ENCODE data around the gene APCDD1L. TPM values are rescaled to one million over a fixed set of nuclear protein-coding genes. Genes with fewer than 3 reads are reported as not detected.
A peak's percentile ranks its signal among the peaks of the same experiment; 100 is the strongest.
"Not testable (repeated sequence)": the region's sequence is repeated elsewhere in the genome, so short reads cannot be mapped to it uniquely, and the experiment has no call there.

APCDD1L gene
- polyA plus RNA-seq, 1 donor from 2014 or later: 0.06 TPM

GRCh38 chr20:58428364-58428763 is 86.8 kb downstream of the APCDD1L start:
- H3K36me3 Mint-ChIP-seq: no peaks in the 10 kb centered on the region
- no peak overlapping the region for H3K4me3 Mint-ChIP-seq
- no peak overlapping the region for H3K27ac Mint-ChIP-seq
- H3K4me1 Mint-ChIP-seq: peaks cover 0 to 14% (median 4%) of the 10 kb centered on the region in 3 donors
- no peaks in the 10 kb centered on the region for H3K27me3 Mint-ChIP-seq
- H3K9me3 Mint-ChIP-seq: no peaks in the 10 kb centered on the region

GRCh38 chr20:58427571-58427970 is 87.6 kb downstream of the APCDD1L start:
- not testable (repeated sequence) for H3K9me3 Mint-ChIP-seq, H3K4me3 Mint-ChIP-seq, H3K36me3 Mint-ChIP-seq, H3K4me1 Mint-ChIP-seq, H3K27me3 Mint-ChIP-seq, H3K27ac Mint-ChIP-seq

- H3K27me3 Mint-ChIP-seq: no peaks in the 10 kb centered on the region
- no peak overlapping the region for H3K4me3 Mint-ChIP-seq
- no peak overlapping the region for H3K27ac Mint-ChIP-seq
- H3K36me3 Mint-ChIP-seq: peaks cover 11% of the 10 kb centered on the region
- peaks cover 1 to 3% (median 2%) of the 10 kb centered on the region in 3 donors for H3K4me1 Mint-ChIP-seq
- no peaks in the 10 kb centered on the region for H3K9me3 Mint-ChIP-seq
Observed at GRCh38 chr20:58424218-58424969, 90.8 kb downstream of the APCDD1L start.

GRCh38 chr20:58421497-58421850 is 93.7 kb downstream of the APCDD1L start:
- H3K4me1 Mint-ChIP-seq: peaks cover 10 to 16% (median 10%) of the 10 kb centered on the region in 3 donors
- H3K9me3 Mint-ChIP-seq: no peaks in the 10 kb centered on the region
- H3K4me3 Mint-ChIP-seq: no peak overlapping the region
- peaks cover 11% of the 10 kb centered on the region for H3K36me3 Mint-ChIP-seq
- no peak overlapping the region for H3K27ac Mint-ChIP-seq
- no peaks in the 10 kb centered on the region for H3K27me3 Mint-ChIP-seq

- Mint-ChIP-seq H3K27ac (no peak overlapping the region), H3K9me3 (no peaks in the 10 kb centered on the region), H3K4me1 (peaks cover 14 to 22% (median 14%) of the 10 kb centered on the region in 3 donors), H3K27me3 (no peaks in the 10 kb centered on the region), H3K36me3 (peaks cover 11% of the 10 kb centered on the region), H3K4me3 (no peak overlapping the region)
Observed at GRCh38 chr20:58420798-58421496, 94.3 kb downstream of the APCDD1L start.

- no peaks in the 10 kb centered on the region for H3K9me3 Mint-ChIP-seq
- no peaks in the 10 kb centered on the region for H3K27me3 Mint-ChIP-seq
- H3K27ac Mint-ChIP-seq: no peak overlapping the region
- H3K4me1 Mint-ChIP-seq: peaks cover 17 to 28% (median 19%) of the 10 kb centered on the region in 3 donors
- H3K36me3 Mint-ChIP-seq: peaks cover 13% of the 10 kb centered on the region
- H3K4me3 Mint-ChIP-seq: peak overlapping the region in 1 of 4 donors; percentile 63
Observed at GRCh38 chr20:58418949-58419748, 96.0 kb downstream of the APCDD1L start.

DNA sequence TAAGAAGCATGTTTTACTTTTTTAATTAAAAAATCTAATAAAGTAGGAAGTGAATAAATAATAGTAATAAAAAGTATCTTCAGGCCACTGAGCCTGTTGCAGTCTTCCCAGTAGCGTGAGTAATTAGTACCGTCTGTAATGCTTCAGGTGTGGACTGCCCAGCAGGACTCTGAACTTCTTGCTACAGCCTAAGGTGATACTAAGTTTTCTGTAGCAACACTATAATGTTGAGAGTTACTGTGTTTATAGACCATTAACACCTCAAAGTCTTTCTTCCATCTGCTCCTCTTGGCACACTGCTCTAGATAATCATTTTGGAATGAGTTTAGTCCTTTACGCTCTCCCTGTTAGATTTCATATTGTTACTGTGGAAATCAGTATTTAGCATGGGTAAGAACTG is 97.8 kb downstream of the APCDD1L start:
- no peaks in the 10 kb centered on the region for H3K27me3 Mint-ChIP-seq
- no peak overlapping the region for H3K4me3 Mint-ChIP-seq
- peaks cover 19 to 28% (median 19%) of the 10 kb centered on the region in 3 donors for H3K4me1 Mint-ChIP-seq
- H3K9me3 Mint-ChIP-seq: no peaks in the 10 kb centered on the region
- peaks cover 13% of the 10 kb centered on the region for H3K36me3 Mint-ChIP-seq
- H3K27ac Mint-ChIP-seq: no peak overlapping the region

GRCh38 chr20:58416835-58417234 is 98.4 kb downstream of the APCDD1L start:
- peak overlapping the region in 2 of 4 donors; percentile 14 to 54 for H3K4me3 Mint-ChIP-seq
- no peaks in the 10 kb centered on the region for H3K27me3 Mint-ChIP-seq
- peaks cover 19 to 28% (median 19%) of the 10 kb centered on the region in 3 donors for H3K4me1 Mint-ChIP-seq
- H3K9me3 Mint-ChIP-seq: no peaks in the 10 kb centered on the region
- peak overlapping the region in 2 of 3 donors; percentile 14 to 57 for H3K27ac Mint-ChIP-seq
- peaks cover 11% of the 10 kb centered on the region for H3K36me3 Mint-ChIP-seq

- H3K27me3 Mint-ChIP-seq: no peaks in the 10 kb centered on the region
- peaks cover 19 to 28% (median 19%) of the 10 kb centered on the region in 3 donors for H3K4me1 Mint-ChIP-seq
- H3K9me3 Mint-ChIP-seq: no peaks in the 10 kb centered on the region
- peak overlapping the region in 1 of 4 donors; percentile 49 for H3K4me3 Mint-ChIP-seq
- peaks cover 11% of the 10 kb centered on the region for H3K36me3 Mint-ChIP-seq
- H3K27ac Mint-ChIP-seq: peak overlapping the region in 1 of 3 donors; percentile 60
Observed at GRCh38 chr20:58416057-58416456, 99.1 kb downstream of the APCDD1L start.

GRCh38 chr20:58414786-58415185 is 100.4 kb downstream of the APCDD1L start:
- not testable (repeated sequence) for H3K27me3 Mint-ChIP-seq, H3K4me3 Mint-ChIP-seq, H3K36me3 Mint-ChIP-seq, H3K9me3 Mint-ChIP-seq
- Mint-ChIP-seq H3K4me1 (peaks cover 21 to 33% (median 27%) of the 10 kb centered on the region in 3 donors), H3K27ac (peak overlapping the region in 1 of 3 donors; percentile 87)

- H3K27me3 Mint-ChIP-seq, H3K36me3 Mint-ChIP-seq, H3K4me3 Mint-ChIP-seq, H3K27ac Mint-ChIP-seq, H3K9me3 Mint-ChIP-seq: not testable (repeated sequence)
- H3K4me1 Mint-ChIP-seq: peaks cover 24 to 31% (median 28%) of the 10 kb centered on the region in 3 donors
Observed at GRCh38 chr20:58414216-58414615, 101.0 kb downstream of the APCDD1L start.

Other genes starting within 250 kb of the APCDD1L start
- 11.2 TPM for gene RAB22A, start 205.7 kb downstream of the APCDD1L start, polyA plus RNA-seq
- 32.9 TPM for gene VAPB, start 126.2 kb downstream of the APCDD1L start, polyA plus RNA-seq
- gene STX16, start 135.9 kb upstream of the APCDD1L start, polyA plus RNA-seq: 18.7 TPM
- gene NPEPL1, start 177.4 kb upstream of the APCDD1L start, polyA plus RNA-seq: 6.9 TPM

All from IgD-negative memory B cell (primary cell).